MCF 10A (cell line): ENCODE measurements around the gene PRR33. TPM values are rescaled to one million over a fixed set of nuclear protein-coding genes. Genes with fewer than 3 reads are reported as not detected.

Source experiments
- BruUV-seq: library from RNA; stranded (reverse); fragments of 400-500 nt; replicated peaks from 2 replicates; lab custom pipeline; 2021; lab: Mats Ljungman, UMichigan
- CTCF ChIA-PET: fragments of 300-600 bp; sonication (Branson Sonifier 250); formaldehyde crosslinking; extraction: SDS; loops from one replicate; lab custom pipeline; 2021; ENCODE audit warnings: antibody characterized with exemption, inconsistent platforms; lab: Yijun Ruan, JAX
- POLR2A ChIA-PET: fragments of 300-600, 350-650 bp; sonication (Branson Sonifier 250); formaldehyde crosslinking; extraction: SDS; loops from one replicate; lab custom pipeline; 2020; ENCODE audit warnings: antibody characterized with exemption, inconsistent platforms; lab: Yijun Ruan, JAX
- DNase-seq: peaks from one replicate; pipeline ENCODE4 v3.0.0-alpha.2; 2018; ENCODE audit not compliant: unreplicated experiment
- H3K27ac Mint-ChIP-seq: one replicate; pipeline ENCODE4 v1.8.0; 2022; ENCODE audit warnings: mild to moderate bottlenecking, low read depth, mixed read lengths; ENCODE audit not compliant: unreplicated experiment
- H3K27me3 Mint-ChIP-seq: one replicate; pipeline ENCODE4 v1.8.0; 2022; ENCODE audit warnings: mixed read lengths; ENCODE audit not compliant: insufficient read depth, unreplicated experiment
- H3K36me3 Mint-ChIP-seq: one replicate; pipeline ENCODE4 v1.8.0; 2022; ENCODE audit warnings: mild to moderate bottlenecking, moderate library complexity, mixed read lengths; ENCODE audit not compliant: insufficient read depth, unreplicated experiment
- H3K4me1 Mint-ChIP-seq: one replicate; pipeline ENCODE4 v1.8.0; 2022; ENCODE audit warnings: mixed read lengths; ENCODE audit not compliant: insufficient read depth, unreplicated experiment
- H3K4me3 Mint-ChIP-seq: one replicate; pipeline ENCODE4 v1.8.0; 2022; ENCODE audit warnings: mild to moderate bottlenecking, moderate library complexity, mixed read lengths; ENCODE audit not compliant: unreplicated experiment
- H3K9me3 Mint-ChIP-seq: one replicate; pipeline ENCODE4 v1.8.0; 2022; ENCODE audit warnings: mixed read lengths; ENCODE audit not compliant: unreplicated experiment
- CTCF ChIP-seq: fragments of 200-600 bp; IDR thresholded peaks from one replicate; pipeline ENCODE4 v1.8.0; 2022; ENCODE audit warnings: antibody characterized with exemption, mild to moderate bottlenecking; ENCODE audit not compliant: unreplicated experiment
- intact Hi-C: fragments of 100-400 bp; cut with micrococcal nuclease; formaldehyde crosslinking; loops from 2 replicates; pipeline ENCODE4 v1.14.1; 2022
- total RNA-seq: library from RNA; stranded (reverse); gene quantifications from 2 replicates; pipeline ENCODE4 v1.2.3, GENCODE V29; 2022

PRR33 gene
- total RNA-seq, 1 experiment from 2014 or later = not detected

- DNase-seq = no peak
- ChIA-PET POLR2A (interaction anchor here (0.7 kb wide), 1 partner anchor 47 kb away, joined by 3 read pairs; the partner anchor contains the start of gene SYT8), CTCF (interaction anchor here (0.5 to 4.4 kb wide), 32 partner anchors 10 to 281 kb away, joined by 3 to 43 read pairs (median 4); partner anchors contain the start of genes H19, PRR33 and TNNT3)
- TF ChIP-seq CTCF = no peak
- no peaks in the 10 kb centered on the region for H3K9me3 Mint-ChIP-seq
- BruUV-seq = no TSS peak
- intact Hi-C loops = loop anchor here (1.0 to 5.0 kb wide), 2 partner anchors 36 to 270 kb away; partner anchors contain the start of gene TNNT3
- H3K4me1 Mint-ChIP-seq = peaks cover 7% of the 10 kb centered on the region
- no peaks in the 10 kb centered on the region for H3K27me3 Mint-ChIP-seq
- H3K36me3 Mint-ChIP-seq = no peaks in the 10 kb centered on the region
- no peak overlapping the region for H3K4me3 Mint-ChIP-seq
- no peak overlapping the region for H3K27ac Mint-ChIP-seq
Measured at GRCh38 chr11:1881442-1882264, 10.0 kb downstream of the PRR33 start.

- no peaks in the 10 kb centered on the region for H3K36me3 Mint-ChIP-seq
- DNase-seq = no peak
- H3K4me3 Mint-ChIP-seq = no peak overlapping the region
- ChIA-PET POLR2A (no interaction called here), CTCF (interaction anchor here (0.5 to 4.4 kb wide), 11 partner anchors 57 to 282 kb away, joined by 3 to 43 read pairs (median 4); no protein-coding TSS in a partner anchor)
- peaks cover 13% of the 10 kb centered on the region for H3K4me1 Mint-ChIP-seq
- TF ChIP-seq CTCF = no peak
- H3K9me3 Mint-ChIP-seq = no peaks in the 10 kb centered on the region
- intact Hi-C loops = loop anchor here (5.0 kb wide), 1 partner anchor 36 kb away; the partner anchor contains the start of gene TNNT3
- no peak overlapping the region for H3K27ac Mint-ChIP-seq
- no TSS peak for BruUV-seq
- H3K27me3 Mint-ChIP-seq = no peaks in the 10 kb centered on the region
Measured at GRCh38 chr11:1880746-1881441, 10.8 kb downstream of the PRR33 start.

- POLR2A ChIA-PET = no interaction called here
- Mint-ChIP-seq H3K4me3 (no peak overlapping the region), H3K36me3 (no peaks in the 10 kb centered on the region), H3K9me3 (no peaks in the 10 kb centered on the region), H3K4me1 (peaks cover 18% of the 10 kb centered on the region), H3K27me3 (no peaks in the 10 kb centered on the region), H3K27ac (no peak overlapping the region)
- no TSS peak for BruUV-seq
- no peak for DNase-seq
- CTCF ChIA-PET = interaction anchor here (0.6 to 4.4 kb wide), 3 partner anchors 68 to 271 kb away, joined by 3 to 43 read pairs (median 4); no protein-coding TSS in a partner anchor
- intact Hi-C loops = loop anchor here (5.0 kb wide), 2 partner anchors 37 to 43 kb away; partner anchors contain the start of genes TNNI2 and TNNT3
- TF ChIP-seq CTCF = no peak
Measured at GRCh38 chr11:1879941-1880720, 11.6 kb downstream of the PRR33 start.
